HEK293 (cell line): ENCODE measurements around the gene ZFYVE19.

Source experiments
- CTCF ChIA-PET: fragments of 350-600 bp; formaldehyde crosslinking; extraction: SDS; loops from one replicate; lab custom pipeline; 2021; ENCODE audit warnings: antibody characterized with exemption; lab: Yijun Ruan, JAX
- POLR2A ChIA-PET: fragments of 300-600 bp; formaldehyde crosslinking; extraction: SDS; loops from one replicate; lab custom pipeline; 2020; ENCODE audit warnings: antibody characterized with exemption, inconsistent platforms; lab: Yijun Ruan, JAX
- H3K27ac ChIP-seq: fragments of 200-500 bp; sonication (Bioruptor generic); 2 replicates; pipeline ENCODE4 v1.5.1; 2014; ENCODE audit warnings: low read depth, low read length, control low read depth, inconsistent platforms; ENCODE audit errors: extremely low read depth
- H3K36me3 ChIP-seq, 2 experiments: fragments of 200-500 bp in 1 of 2; sonication (Bioruptor generic) in 1 of 2; 1 replicate in 1 of 2; 2 replicates in 1 of 2; pipeline ENCODE4 v1.5.1; 2014 to 2017; ENCODE audit warnings: inconsistent platforms in 2 of 2, low read length in 2 of 2; ENCODE audit not compliant: control insufficient read depth in 2 of 2, insufficient read depth in 1 of 2
- H3K4me1 ChIP-seq: fragments of 200-500 bp; sonication (Bioruptor generic); 2 replicates; pipeline ENCODE4 v1.5.1; 2014; ENCODE audit warnings: mild to moderate bottlenecking, low read length, inconsistent platforms; ENCODE audit not compliant: control insufficient read depth, insufficient read depth
- H3K4me3 ChIP-seq: 2 replicates; pipeline ENCODE4 v1.5.1; 2011; ENCODE audit warnings: low read depth, mild to moderate bottlenecking, control low read depth, low read length, moderate library complexity
- H3K9me3 ChIP-seq: fragments of 200-500 bp; sonication (Bioruptor generic); 2 replicates; pipeline ENCODE4 v1.5.1; 2014; ENCODE audit warnings: low read depth, low read length, inconsistent platforms; ENCODE audit not compliant: control insufficient read depth, insufficient read depth
- GFI1B ChIP-seq: fragments of 450-650 bp; formaldehyde crosslinking; IDR thresholded peaks from 2 replicates; pipeline ENCODE4 v1.5.1; 2016; ENCODE audit warnings: missing biosample characterization, missing genetic modification characterization
- MZF1 ChIP-seq: fragments of 450-650 bp; formaldehyde crosslinking; IDR thresholded peaks from 2 replicates; pipeline ENCODE4 v1.5.1; 2017; ENCODE audit warnings: missing biosample characterization, missing genetic modification characterization, borderline replicate concordance
- PRDM1 ChIP-seq: fragments of 450-650 bp; formaldehyde crosslinking; IDR thresholded peaks from 2 replicates; pipeline ENCODE4; 2016; ENCODE audit warnings: missing biosample characterization, missing genetic modification characterization
- SP2 ChIP-seq: fragments of 450-650 bp; formaldehyde crosslinking; IDR thresholded peaks from 2 replicates; pipeline ENCODE4 v1.5.1; 2016; ENCODE audit warnings: missing biosample characterization, missing genetic modification characterization
- ZNF140 ChIP-seq: fragments of 450-650 bp; formaldehyde crosslinking; IDR thresholded peaks from 2 replicates; pipeline ENCODE4 v1.5.1; 2016; ENCODE audit warnings: missing biosample characterization, missing genetic modification characterization
- ZNF266 ChIP-seq: fragments of 450-650 bp; formaldehyde crosslinking; IDR thresholded peaks from 2 replicates; pipeline ENCODE4 v1.5.1; 2016; ENCODE audit warnings: missing biosample characterization, missing genetic modification characterization, low read depth
- ZNF324 ChIP-seq: fragments of 450-650 bp; formaldehyde crosslinking; IDR thresholded peaks from 2 replicates; pipeline ENCODE4 v1.5.1; 2016; ENCODE audit warnings: missing biosample characterization, missing genetic modification characterization
- ZNF366 ChIP-seq: fragments of 450-650 bp; formaldehyde crosslinking; conservative IDR thresholded peaks from 2 replicates; pipeline ENCODE4 v1.5.1; 2016; ENCODE audit warnings: missing biosample characterization, missing genetic modification characterization
- ZNF37A ChIP-seq: fragments of 450-650 bp; IDR thresholded peaks from 2 replicates; pipeline ENCODE4 v1.5.1; 2018; ENCODE audit warnings: missing biosample characterization, missing genetic modification characterization
- ZNF510 ChIP-seq: fragments of 450-650 bp; formaldehyde crosslinking; IDR thresholded peaks from 2 replicates; pipeline ENCODE4 v1.5.1; 2018; ENCODE audit warnings: mild to moderate bottlenecking, missing genetic modification characterization, missing biosample characterization; ENCODE audit not compliant: insufficient replicate concordance
- ZNF529 ChIP-seq: fragments of 450-650 bp; formaldehyde crosslinking; IDR thresholded peaks from 2 replicates; pipeline ENCODE4 v1.5.1; 2017; ENCODE audit warnings: missing genetic modification characterization, missing biosample characterization; ENCODE audit not compliant: insufficient replicate concordance
- ZNF596 ChIP-seq: fragments of 450-650 bp; IDR thresholded peaks from 2 replicates; pipeline ENCODE4 v1.5.0; 2018; ENCODE audit warnings: missing biosample characterization, mild to moderate bottlenecking, missing genetic modification characterization, moderate library complexity
- ZNF623 ChIP-seq: fragments of 450-650 bp; formaldehyde crosslinking; IDR thresholded peaks from 2 replicates; pipeline ENCODE4 v1.5.1; 2016; ENCODE audit warnings: missing biosample characterization, missing genetic modification characterization
- ZNF626 ChIP-seq: fragments of 450-650 bp; sonication (Bioruptor Pico); formaldehyde crosslinking; IDR thresholded peaks from 2 replicates; pipeline ENCODE4 v1.5.1; 2018; ENCODE audit warnings: missing biosample characterization, missing genetic modification characterization, inconsistent platforms
- ZNF768 ChIP-seq: fragments of 450-650 bp; formaldehyde crosslinking; IDR thresholded peaks from 2 replicates; pipeline ENCODE4 v1.5.1; 2018; ENCODE audit warnings: missing biosample characterization, mild to moderate bottlenecking, missing genetic modification characterization
- ZNF776 ChIP-seq: fragments of 450-650 bp; formaldehyde crosslinking; IDR thresholded peaks from 2 replicates; pipeline ENCODE4 v1.5.0; 2017; ENCODE audit warnings: missing biosample characterization, missing genetic modification characterization, borderline replicate concordance
- ZSCAN30 ChIP-seq: fragments of 450-650 bp; IDR thresholded peaks from 2 replicates; pipeline ENCODE4 v1.5.1; 2018; ENCODE audit warnings: missing biosample characterization, mild to moderate bottlenecking, missing genetic modification characterization, moderate library complexity
- TF ChIP-seq, protein P1 (sequence below): fragments of 450-650 bp; formaldehyde crosslinking; conservative IDR thresholded peaks from 2 replicates; pipeline ENCODE4 v1.5.1; 2016; ENCODE audit warnings: low read depth, missing biosample characterization, missing genetic modification characterization
- TF ChIP-seq, protein P2 (sequence below): fragments of 450-650 bp; formaldehyde crosslinking; IDR thresholded peaks from 2 replicates; pipeline ENCODE4 v1.5.1; 2016; ENCODE audit warnings: missing biosample characterization, missing genetic modification characterization
- TF ChIP-seq, protein P3 (sequence below): fragments of 450-650 bp; formaldehyde crosslinking; IDR thresholded peaks from 2 replicates; pipeline ENCODE4 v1.5.1; 2016; ENCODE audit warnings: missing biosample characterization, missing genetic modification characterization
- TF ChIP-seq, protein P4 (sequence below): fragments of 450-650 bp; formaldehyde crosslinking; IDR thresholded peaks from 2 replicates; pipeline ENCODE4 v1.5.1; 2016; ENCODE audit warnings: missing biosample characterization, missing genetic modification characterization
- TF ChIP-seq, protein P5 (sequence below): fragments of 450-650 bp; formaldehyde crosslinking; IDR thresholded peaks from 2 replicates; pipeline ENCODE4 v1.5.1; 2016; ENCODE audit warnings: missing biosample characterization, missing genetic modification characterization

The ZFYVE19 gene

DNA sequence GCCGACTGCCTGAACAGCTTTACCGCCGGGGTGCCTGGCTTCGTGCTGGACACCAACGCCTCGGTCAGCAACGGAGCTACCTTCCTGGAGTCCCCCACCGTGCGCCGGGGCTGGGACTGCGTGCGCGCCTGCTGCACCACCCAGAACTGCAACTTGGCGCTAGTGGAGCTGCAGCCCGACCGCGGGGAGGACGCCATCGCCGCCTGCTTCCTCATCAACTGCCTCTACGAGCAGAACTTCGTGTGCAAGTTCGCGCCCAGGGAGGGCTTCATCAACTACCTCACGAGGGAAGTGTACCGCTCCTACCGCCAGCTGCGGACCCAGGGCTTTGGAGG lies 37.8 kb downstream of the ZFYVE19 start (continued):
- TF ChIP-seq, protein P1, sequence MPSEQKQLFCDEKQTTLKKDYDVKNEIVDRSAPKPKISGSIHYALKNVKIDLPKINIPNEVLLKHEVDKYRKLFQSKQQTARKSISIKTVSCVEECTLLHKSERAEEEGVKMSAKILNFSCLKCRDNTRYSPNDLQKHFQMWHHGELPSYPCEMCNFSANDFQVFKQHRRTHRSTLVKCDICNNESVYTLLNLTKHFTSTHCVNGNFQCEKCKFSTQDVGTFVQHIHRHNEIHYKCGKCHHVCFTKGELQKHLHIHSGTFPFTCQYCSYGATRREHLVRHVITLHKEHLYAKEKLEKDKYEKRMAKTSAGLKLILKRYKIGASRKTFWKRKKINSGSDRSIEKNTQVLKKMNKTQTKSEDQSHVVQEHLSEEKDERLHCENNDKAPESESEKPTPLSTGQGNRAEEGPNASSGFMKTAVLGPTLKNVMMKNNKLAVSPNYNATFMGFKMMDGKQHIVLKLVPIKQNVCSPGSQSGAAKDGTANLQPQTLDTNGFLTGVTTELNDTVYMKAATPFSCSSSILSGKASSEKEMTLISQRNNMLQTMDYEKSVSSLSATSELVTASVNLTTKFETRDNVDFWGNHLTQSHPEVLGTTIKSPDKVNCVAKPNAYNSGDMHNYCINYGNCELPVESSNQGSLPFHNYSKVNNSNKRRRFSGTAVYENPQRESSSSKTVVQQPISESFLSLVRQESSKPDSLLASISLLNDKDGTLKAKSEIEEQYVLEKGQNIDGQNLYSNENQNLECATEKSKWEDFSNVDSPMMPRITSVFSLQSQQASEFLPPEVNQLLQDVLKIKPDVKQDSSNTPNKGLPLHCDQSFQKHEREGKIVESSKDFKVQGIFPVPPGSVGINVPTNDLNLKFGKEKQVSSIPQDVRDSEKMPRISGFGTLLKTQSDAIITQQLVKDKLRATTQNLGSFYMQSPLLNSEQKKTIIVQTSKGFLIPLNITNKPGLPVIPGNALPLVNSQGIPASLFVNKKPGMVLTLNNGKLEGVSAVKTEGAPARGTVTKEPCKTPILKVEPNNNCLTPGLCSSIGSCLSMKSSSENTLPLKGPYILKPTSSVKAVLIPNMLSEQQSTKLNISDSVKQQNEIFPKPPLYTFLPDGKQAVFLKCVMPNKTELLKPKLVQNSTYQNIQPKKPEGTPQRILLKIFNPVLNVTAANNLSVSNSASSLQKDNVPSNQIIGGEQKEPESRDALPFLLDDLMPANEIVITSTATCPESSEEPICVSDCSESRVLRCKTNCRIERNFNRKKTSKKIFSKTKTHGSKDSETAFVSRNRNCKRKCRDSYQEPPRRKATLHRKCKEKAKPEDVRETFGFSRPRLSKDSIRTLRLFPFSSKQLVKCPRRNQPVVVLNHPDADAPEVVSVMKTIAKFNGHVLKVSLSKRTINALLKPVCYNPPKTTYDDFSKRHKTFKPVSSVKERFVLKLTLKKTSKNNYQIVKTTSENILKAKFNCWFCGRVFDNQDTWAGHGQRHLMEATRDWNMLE (tag by site-specific recombination), result no peak
- TF ChIP-seq ZSCAN30, result no peak
- TF ChIP-seq ZNF596 (tag by site-specific recombination), result no peak
- TF ChIP-seq, protein P2, sequence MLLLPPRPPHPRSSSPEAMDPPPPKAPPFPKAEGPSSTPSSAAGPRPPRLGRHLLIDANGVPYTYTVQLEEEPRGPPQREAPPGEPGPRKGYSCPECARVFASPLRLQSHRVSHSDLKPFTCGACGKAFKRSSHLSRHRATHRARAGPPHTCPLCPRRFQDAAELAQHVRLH (tag by site-specific recombination), result no peak
- TF ChIP-seq, all 188 proteins: peak for 0

DNA sequence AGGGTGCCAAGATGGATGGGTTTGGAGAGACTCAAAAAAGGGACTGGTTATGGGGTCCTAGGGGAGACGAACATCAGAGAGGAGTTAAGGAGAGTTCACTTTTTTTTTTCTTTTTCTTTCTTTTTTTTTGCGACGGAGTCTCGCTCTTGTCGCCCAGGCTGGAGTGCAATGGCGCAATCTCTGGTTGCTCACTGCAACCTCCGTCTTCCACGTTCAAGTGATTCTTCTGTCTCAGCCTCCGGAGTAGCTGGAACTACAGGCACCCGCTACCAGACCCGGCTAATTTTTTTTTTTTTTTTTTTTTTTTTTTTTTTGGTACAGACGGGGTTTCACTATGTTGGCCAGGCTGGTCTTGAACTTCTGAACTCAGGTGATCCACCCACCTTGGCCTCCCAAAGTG lies 38.1 kb downstream of the ZFYVE19 start:
- Histone ChIP-seq H3K9me3 (no peaks in the 10 kb centered on the region), H3K4me3 (peak overlapping the region; percentile 44), H3K4me1 (peaks cover 3% of the 10 kb centered on the region; the same call in 1 of the 2 replicates), H3K27ac (no peak overlapping the region), H3K36me3 (no peaks in the 10 kb centered on the region; a peak in 1 of 3 replicates)
- ChIA-PET CTCF (interaction anchor here (0.6 to 2.7 kb wide), 6 partner anchors 12 to 95 kb away, joined by 3 to 24 read pairs (median 3); partner anchors contain the start of gene VPS18), POLR2A (interaction anchor here (1.1 to 1.4 kb wide), 3 partner anchors 29 to 49 kb away, joined by 3 to 7 read pairs (median 5); partner anchors contain the start of genes DNAJC17, RHOV, VPS18 and ZFYVE19)
- TF ChIP-seq, protein P3, sequence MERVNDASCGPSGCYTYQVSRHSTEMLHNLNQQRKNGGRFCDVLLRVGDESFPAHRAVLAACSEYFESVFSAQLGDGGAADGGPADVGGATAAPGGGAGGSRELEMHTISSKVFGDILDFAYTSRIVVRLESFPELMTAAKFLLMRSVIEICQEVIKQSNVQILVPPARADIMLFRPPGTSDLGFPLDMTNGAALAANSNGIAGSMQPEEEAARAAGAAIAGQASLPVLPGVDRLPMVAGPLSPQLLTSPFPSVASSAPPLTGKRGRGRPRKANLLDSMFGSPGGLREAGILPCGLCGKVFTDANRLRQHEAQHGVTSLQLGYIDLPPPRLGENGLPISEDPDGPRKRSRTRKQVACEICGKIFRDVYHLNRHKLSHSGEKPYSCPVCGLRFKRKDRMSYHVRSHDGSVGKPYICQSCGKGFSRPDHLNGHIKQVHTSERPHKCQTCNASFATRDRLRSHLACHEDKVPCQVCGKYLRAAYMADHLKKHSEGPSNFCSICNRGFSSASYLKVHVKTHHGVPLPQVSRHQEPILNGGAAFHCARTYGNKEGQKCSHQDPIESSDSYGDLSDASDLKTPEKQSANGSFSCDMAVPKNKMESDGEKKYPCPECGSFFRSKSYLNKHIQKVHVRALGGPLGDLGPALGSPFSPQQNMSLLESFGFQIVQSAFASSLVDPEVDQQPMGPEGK (tag by site-specific recombination), result no peak
- TF ChIP-seq ZNF510 (tag by site-specific recombination), result no peak
- TF ChIP-seq ZNF623 (tag by site-specific recombination), result no peak
- TF ChIP-seq, protein P4, sequence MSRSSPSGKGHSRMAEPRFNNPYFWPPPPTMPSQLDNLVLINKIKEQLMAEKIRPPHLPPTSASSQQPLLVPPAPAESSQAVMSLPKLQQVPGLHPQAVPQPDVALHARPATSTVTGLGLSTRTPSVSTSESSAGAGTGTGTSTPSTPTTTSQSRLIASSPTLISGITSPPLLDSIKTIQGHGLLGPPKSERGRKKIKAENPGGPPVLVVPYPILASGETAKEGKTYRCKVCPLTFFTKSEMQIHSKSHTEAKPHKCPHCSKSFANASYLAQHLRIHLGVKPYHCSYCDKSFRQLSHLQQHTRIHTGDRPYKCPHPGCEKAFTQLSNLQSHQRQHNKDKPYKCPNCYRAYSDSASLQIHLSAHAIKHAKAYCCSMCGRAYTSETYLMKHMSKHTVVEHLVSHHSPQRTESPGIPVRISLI (tag by site-specific recombination), result peak; percentile 89; the same call in 1 of the 2 replicates
- TF ChIP-seq ZNF626 (tag by site-specific recombination), result no peak
- TF ChIP-seq ZNF776, result no peak

DNA sequence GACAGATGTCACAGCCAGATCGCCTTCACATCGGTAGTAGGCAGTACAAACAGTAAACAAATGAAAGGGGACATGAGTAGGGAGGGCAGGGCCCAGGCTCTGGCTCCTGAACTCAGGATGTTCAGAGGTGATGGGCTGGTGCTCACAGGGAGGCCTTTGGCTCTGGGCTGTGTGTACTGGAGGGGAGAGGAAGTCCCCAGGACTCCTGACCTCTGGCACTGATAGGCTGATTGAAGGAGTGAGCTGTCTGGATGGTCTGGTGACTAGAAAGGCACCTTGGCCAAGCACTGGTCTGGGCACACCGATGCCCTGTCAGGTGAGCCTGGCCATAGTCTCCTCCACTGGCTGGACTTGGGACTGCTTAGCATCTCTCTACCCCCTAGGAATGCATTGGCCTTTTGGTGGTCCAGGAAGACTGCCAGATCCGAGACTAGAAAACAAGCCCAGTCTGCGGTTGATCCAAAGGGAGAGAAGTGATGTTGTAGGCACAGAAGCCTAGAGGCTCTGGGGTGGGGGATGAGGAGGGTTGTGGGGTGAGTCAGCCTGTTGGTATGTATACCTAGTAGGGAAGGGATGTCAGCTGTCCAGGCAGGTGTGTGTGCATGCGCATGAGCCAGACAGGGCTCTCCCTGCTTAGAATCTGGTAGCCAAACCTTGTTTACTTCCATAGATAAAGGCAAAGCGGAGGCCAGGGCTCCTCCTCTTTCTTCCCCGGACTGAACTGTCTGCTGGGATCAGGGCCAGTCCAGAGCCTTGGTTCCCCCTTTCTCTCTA lies 38.8 kb downstream of the ZFYVE19 start:
- Histone ChIP-seq H3K36me3 (peaks cover 0 to 4% of the 10 kb centered on the region in 2 experiments; a peak in 2 of 3 replicates), H3K4me3 (peak overlapping the region; percentile 1), H3K9me3 (no peaks in the 10 kb centered on the region), H3K27ac (no peak overlapping the region), H3K4me1 (peaks cover 3% of the 10 kb centered on the region; the same call in 1 of the 2 replicates)
- TF ChIP-seq ZNF768 (tag by site-specific recombination) (no peak), ZNF140 (tag by site-specific recombination) (no peak), ZNF266 (tag by site-specific recombination) (no peak), GFI1B (tag by site-specific recombination) (no peak), ZNF37A (no peak), ZNF324 (tag by site-specific recombination) (no peak), SP2 (tag by site-specific recombination) (peak; percentile 9; the same call in 1 of the 2 replicates), ZNF529 (tag by site-specific recombination) (no peak), MZF1 (tag by site-specific recombination) (no peak), ZNF366 (tag by site-specific recombination) (peak; percentile 24; the same call in 1 of the 2 replicates), PRDM1 (tag by site-specific recombination) (0 out of 2 replicates have a peak, but pooled peaks have one; percentile 33)
- TF ChIP-seq, protein P5, sequence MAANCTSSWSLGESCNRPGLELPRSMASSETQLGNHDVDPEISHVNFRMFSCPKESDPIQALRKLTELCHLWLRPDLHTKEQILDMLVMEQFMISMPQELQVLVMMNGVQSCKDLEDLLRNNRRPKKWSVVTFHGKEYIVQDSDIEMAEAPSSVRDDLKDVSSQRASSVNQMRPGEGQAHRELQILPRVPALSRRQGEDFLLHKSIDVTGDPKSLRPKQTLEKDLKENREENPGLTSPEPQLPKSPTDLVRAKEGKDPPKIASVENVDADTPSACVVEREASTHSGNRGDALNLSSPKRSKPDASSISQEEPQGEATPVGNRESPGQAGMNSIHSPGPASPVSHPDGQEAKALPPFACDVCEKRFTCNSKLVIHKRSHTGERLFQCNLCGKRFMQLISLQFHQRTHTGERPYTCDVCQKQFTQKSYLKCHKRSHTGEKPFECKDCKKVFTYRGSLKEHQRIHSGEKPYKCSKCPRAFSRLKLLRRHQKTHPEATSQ (tag by site-specific recombination), result no peak
- POLR2A ChIA-PET, result interaction anchor here (0.6 to 1.4 kb wide), 3 partner anchors 28 to 351 kb away, joined by 3 to 5 read pairs (median 5); partner anchors contain the start of genes RHOV and VPS18
- CTCF ChIA-PET, result interaction anchor here (0.6 to 5.2 kb wide), 4 partner anchors 12 to 49 kb away, joined by 3 to 63 read pairs (median 4); partner anchors contain the start of gene VPS18
